CD4-positive, alpha-beta T cell (primary cell): ENCODE results near the gene PLXNA2. TPM values are rescaled to one million over a fixed set of nuclear protein-coding genes. Genes with fewer than 3 reads are reported as not detected.
A peak's percentile ranks its signal among the peaks of the same experiment; 100 is the strongest.

Source experiments
- ATAC-seq: fragments of 200-7000 bp; cut with Tn5 transposase; one replicate; pipeline ENCODE4 v1.10.0; 2022; ENCODE audit warnings: mild to moderate bottlenecking; ENCODE audit not compliant: poor library complexity
- CTCF ChIA-PET: fragments of 350-600 bp; sonication (Branson Sonifier 250); formaldehyde crosslinking; loops from one replicate; lab custom pipeline; 2021; ENCODE audit warnings: antibody characterized with exemption, inconsistent platforms; lab: Charles Lee
- POLR2A ChIA-PET: fragments of 350-600 bp; sonication (Branson Sonifier 250); formaldehyde crosslinking; loops from one replicate; lab custom pipeline; 2021; ENCODE audit warnings: antibody characterized with exemption, inconsistent platforms; lab: Charles Lee
- DNase-seq, 14 experiments: peaks; one replicate each; pipeline ENCODE4 v3.0.0-alpha.2; 2013 to 2020; ENCODE audit warnings: mixed read lengths in 2 of 14
- H3K27ac ChIP-seq, 2 donors: one replicate each; pipeline versions ENCODE4 v1.5.1 to v1.7.0; 2013; ENCODE audit warnings: low read length in 2 of 2, low read depth in 1 of 2, mild to moderate bottlenecking in 1 of 2
- H3K27me3 ChIP-seq, 2 experiments: 1 replicate in 1 of 2; 2 replicates in 1 of 2; pipeline versions ENCODE4 v1.6.1 to v1.7.0; 2013; ENCODE audit warnings: low read length in 2 of 2, control low read depth in 1 of 2, mild to moderate bottlenecking in 1 of 2, moderate library complexity in 1 of 2; ENCODE audit not compliant: insufficient read depth in 2 of 2, control insufficient read depth in 1 of 2
- H3K36me3 ChIP-seq: one replicate; pipeline ENCODE4 v1.6.1; 2013; ENCODE audit warnings: low read length, control low read depth; ENCODE audit not compliant: insufficient read depth
- H3K4me1 ChIP-seq: one replicate; pipeline ENCODE4 v1.6.1; 2013; ENCODE audit warnings: low read length, control low read depth; ENCODE audit not compliant: insufficient read depth
- H3K4me3 ChIP-seq: one replicate; pipeline ENCODE4 v1.5.1; 2013; ENCODE audit warnings: mild to moderate bottlenecking, low read length, moderate library complexity
- H3K9me3 ChIP-seq, 2 experiments: 1 replicate in 1 of 2; 2 replicates in 1 of 2; pipeline versions ENCODE4 v1.6.1 to v1.7.0; 2013; ENCODE audit warnings: low read length in 2 of 2, mild to moderate bottlenecking in 2 of 2, control low read depth in 1 of 2, moderate library complexity in 1 of 2; ENCODE audit not compliant: control insufficient read depth in 1 of 2, insufficient read depth in 1 of 2
- H3K27ac Mint-ChIP-seq: one replicate; pipeline ENCODE4 v1.8.0; 2020; ENCODE audit warnings: mixed read lengths
- H3K27me3 Mint-ChIP-seq: one replicate; pipeline ENCODE4 v1.8.0; 2021; ENCODE audit warnings: mixed read lengths
- H3K36me3 Mint-ChIP-seq: one replicate; pipeline ENCODE4 v1.8.0; 2021; ENCODE audit warnings: low read depth, mixed read lengths
- H3K4me1 Mint-ChIP-seq: one replicate; pipeline ENCODE4 v1.8.0; 2021; ENCODE audit warnings: low read depth, mixed read lengths
- H3K4me3 Mint-ChIP-seq: one replicate; pipeline ENCODE4 v1.8.0; 2020; ENCODE audit warnings: mild to moderate bottlenecking, mixed read lengths
- H3K9me3 Mint-ChIP-seq: one replicate; pipeline ENCODE4 v1.8.0; 2020; ENCODE audit warnings: mixed read lengths
- intact Hi-C, 2 experiments: fragments of 100-400 bp; cut with DNase I in 1 of 2; cut with micrococcal nuclease in 1 of 2; formaldehyde crosslinking; loops; one replicate each; pipeline versions ENCODE4 v1.15.1 to v1.9.0; 2023 to 2025; cut with DNase I, micrococcal nuclease
- total RNA-seq, 174 experiments: library from RNA in 2 of 174; stranded (reverse) in 2 of 174; gene quantifications; one replicate each; pipeline ENCODE4 v1.2.3 and lab custom pipeline; 2021 to 2026
- TF ChIP-seq, protein P1 (sequence below): fragments of 200-600 bp; IDR thresholded peaks from one replicate; pipeline ENCODE4 v1.8.0; 2022; ENCODE audit warnings: antibody characterized with exemption, mild to moderate bottlenecking

PLXNA2 gene
- total RNA-seq, 2 experiments from 2014 or later, result 0.75 to 0.77 TPM

DNA sequence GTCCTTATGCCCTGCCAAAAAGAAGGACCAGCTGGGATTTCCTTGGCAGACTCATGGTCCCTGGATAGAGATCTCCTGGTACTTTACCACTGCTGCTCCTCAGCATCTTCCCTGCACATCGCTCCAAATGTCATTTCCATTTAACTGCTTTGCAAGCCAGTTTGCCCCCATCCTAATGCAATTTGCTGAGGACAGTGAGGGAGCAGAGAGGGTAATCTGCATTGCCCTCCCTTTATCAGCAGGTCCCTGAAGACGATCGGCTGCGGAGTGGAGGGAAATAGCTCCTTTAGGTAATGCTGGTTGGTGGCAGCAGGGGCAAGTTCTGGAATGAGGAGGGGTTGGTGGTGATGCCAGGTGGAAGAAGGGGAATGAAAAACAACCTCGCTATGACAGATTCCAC, 2.7 kb downstream of the PLXNA2 start:
- POLR2A ChIA-PET, result no interaction called here
- CTCF ChIA-PET, result no interaction called here
- H3K4me3 Mint-ChIP-seq, result peak overlapping the region; percentile 44

DNA sequence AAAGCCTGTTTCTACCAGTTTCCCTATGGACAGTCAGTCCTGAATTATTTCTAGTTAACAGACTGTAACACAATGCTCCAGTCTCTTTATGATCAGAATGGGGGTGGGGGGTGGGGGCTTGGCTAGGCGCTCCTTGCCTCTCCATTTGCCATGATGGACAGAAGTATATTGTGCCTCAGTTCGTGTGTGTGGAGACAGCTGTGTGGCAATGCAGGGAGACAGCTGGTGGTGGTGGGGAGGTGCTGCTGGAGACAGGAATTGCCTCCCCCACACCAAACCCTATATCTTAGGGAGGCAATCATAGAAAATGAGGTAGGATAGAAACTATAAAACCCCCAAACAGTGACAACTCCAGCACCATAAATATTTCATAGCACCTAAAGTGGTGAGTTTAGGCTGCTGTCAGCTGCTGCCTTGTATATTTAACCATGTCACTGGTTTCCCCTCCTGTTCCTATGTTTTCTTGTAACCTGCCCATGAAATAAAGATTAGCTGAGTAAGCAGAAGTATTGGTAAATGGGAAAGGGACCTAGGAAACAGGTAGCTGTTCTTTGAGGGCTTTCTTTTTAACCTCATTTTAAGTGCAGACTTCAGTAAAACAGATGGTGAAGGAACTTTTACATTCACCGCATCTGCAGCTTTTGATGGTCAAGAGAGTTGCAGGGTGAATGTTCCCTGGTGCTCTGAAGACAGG, 3.4 kb downstream of the PLXNA2 start:
- H3K9me3 ChIP-seq, result no peaks in the 10 kb centered on the region
- peaks cover 18% of the 10 kb centered on the region for H3K4me1 Mint-ChIP-seq
- DNase-seq (no peak), ATAC-seq (no peak)
- TF ChIP-seq, protein P1, sequence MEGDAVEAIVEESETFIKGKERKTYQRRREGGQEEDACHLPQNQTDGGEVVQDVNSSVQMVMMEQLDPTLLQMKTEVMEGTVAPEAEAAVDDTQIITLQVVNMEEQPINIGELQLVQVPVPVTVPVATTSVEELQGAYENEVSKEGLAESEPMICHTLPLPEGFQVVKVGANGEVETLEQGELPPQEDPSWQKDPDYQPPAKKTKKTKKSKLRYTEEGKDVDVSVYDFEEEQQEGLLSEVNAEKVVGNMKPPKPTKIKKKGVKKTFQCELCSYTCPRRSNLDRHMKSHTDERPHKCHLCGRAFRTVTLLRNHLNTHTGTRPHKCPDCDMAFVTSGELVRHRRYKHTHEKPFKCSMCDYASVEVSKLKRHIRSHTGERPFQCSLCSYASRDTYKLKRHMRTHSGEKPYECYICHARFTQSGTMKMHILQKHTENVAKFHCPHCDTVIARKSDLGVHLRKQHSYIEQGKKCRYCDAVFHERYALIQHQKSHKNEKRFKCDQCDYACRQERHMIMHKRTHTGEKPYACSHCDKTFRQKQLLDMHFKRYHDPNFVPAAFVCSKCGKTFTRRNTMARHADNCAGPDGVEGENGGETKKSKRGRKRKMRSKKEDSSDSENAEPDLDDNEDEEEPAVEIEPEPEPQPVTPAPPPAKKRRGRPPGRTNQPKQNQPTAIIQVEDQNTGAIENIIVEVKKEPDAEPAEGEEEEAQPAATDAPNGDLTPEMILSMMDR, result no peak
- no peak overlapping the region for H3K27ac Mint-ChIP-seq
- H3K27me3 Mint-ChIP-seq, result peaks cover 58% of the 10 kb centered on the region
- no peaks in the 10 kb centered on the region for H3K36me3 Mint-ChIP-seq
- intact Hi-C loops, result loop anchor here in 1 of 2 experiments (10.0 kb wide), 1 partner anchor 366 kb away; no protein-coding TSS in a partner anchor
- H3K27me3 ChIP-seq, result peaks cover 29 to 37% of the 10 kb centered on the region in 2 experiments
- H3K36me3 ChIP-seq, result no peaks in the 10 kb centered on the region
- H3K4me3 Mint-ChIP-seq, result no peak overlapping the region
- peaks cover 25% of the 10 kb centered on the region for H3K4me1 ChIP-seq
- ChIA-PET POLR2A (no interaction called here), CTCF (no interaction called here)
- H3K4me3 ChIP-seq, result no peak overlapping the region
- H3K27ac ChIP-seq, result no peak overlapping the region
- H3K9me3 Mint-ChIP-seq, result no peaks in the 10 kb centered on the region

More for the DNA sequence above, 2.7 kb downstream of the PLXNA2 start:
- peaks cover 18% of the 10 kb centered on the region for H3K4me1 ChIP-seq
- ATAC-seq (no peak), DNase-seq (no peak)
- H3K36me3 ChIP-seq, result no peaks in the 10 kb centered on the region
- H3K36me3 Mint-ChIP-seq, result no peaks in the 10 kb centered on the region
- H3K27ac Mint-ChIP-seq, result no peak overlapping the region
- H3K27me3 Mint-ChIP-seq, result peaks cover 52% of the 10 kb centered on the region
- TF ChIP-seq, protein P1, result no peak
- no peak overlapping the region for H3K4me3 ChIP-seq
- H3K4me1 Mint-ChIP-seq, result peaks cover 11% of the 10 kb centered on the region
- no peak overlapping the region for H3K27ac ChIP-seq
- H3K27me3 ChIP-seq, result peaks cover 29 to 35% of the 10 kb centered on the region in 2 experiments
- H3K9me3 Mint-ChIP-seq, result no peaks in the 10 kb centered on the region
- H3K9me3 ChIP-seq, result no peaks in the 10 kb centered on the region
- intact Hi-C loops, result loop anchor here in 1 of 2 experiments (10.0 kb wide), 1 partner anchor 367 kb away; no protein-coding TSS in a partner anchor

DNA sequence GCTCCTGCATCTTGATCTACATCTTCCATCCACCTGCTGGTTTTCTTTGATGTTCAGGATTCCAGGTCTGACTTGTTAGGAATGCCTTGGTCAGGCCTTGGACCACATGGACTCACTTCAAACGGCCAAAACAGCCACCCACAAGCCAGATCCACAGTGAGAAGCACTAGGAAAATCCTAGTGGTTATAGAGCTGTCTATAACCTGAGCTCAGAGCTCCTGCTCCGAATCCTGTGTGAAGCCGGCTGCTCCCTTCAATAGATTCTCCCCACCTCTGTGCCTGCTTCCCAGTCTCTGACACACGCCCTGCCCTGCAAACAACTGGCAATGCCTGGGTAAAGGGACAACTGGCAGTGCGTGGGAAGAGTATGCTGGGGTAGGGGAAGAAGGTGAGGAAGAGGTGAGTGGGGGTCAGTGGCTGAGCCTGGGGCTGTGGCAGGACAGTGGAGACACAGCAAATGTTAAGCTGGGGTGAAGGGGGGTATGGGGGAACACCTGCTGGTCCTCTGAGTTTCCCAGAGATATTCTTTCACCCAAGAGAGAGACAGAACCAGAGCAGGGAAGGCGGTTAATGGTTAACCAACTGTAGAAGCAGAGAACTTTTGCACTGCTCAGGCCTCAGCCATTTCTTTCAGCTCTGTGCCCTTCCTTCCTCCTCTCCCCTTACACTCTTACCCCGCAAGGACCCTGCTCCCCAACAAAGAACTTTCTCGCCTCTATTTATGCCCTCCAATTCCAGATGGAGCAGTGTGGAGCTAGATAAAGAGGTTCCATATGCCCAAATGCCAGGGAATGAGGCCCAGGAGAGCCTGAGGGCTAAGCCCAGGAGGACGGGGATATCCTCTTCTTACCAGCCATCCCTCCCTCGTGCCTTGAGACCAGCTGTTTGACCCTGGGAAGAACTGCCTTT, 4.5 kb downstream of the PLXNA2 start:
- H3K27ac Mint-ChIP-seq, result no peak overlapping the region
- intact Hi-C loops, result loop anchor here in 1 of 2 experiments (10.0 kb wide), 1 partner anchor 365 kb away; no protein-coding TSS in a partner anchor
- CTCF ChIA-PET, result interaction anchor here (1.0 kb wide), 1 partner anchor 218 kb away, joined by 8 read pairs; no protein-coding TSS in a partner anchor

More for the DNA sequence above, 4.5 kb downstream of the PLXNA2 start:
- H3K4me1 ChIP-seq, result peaks cover 24% of the 10 kb centered on the region
- no peaks in the 10 kb centered on the region for H3K36me3 ChIP-seq
- POLR2A ChIA-PET, result no interaction called here
- Mint-ChIP-seq H3K36me3 (no peaks in the 10 kb centered on the region), H3K4me3 (no peak overlapping the region), H3K4me1 (peaks cover 10% of the 10 kb centered on the region), H3K9me3 (no peaks in the 10 kb centered on the region), H3K27me3 (peaks cover 61% of the 10 kb centered on the region)
- H3K27me3 ChIP-seq, result peaks cover 35 to 37% of the 10 kb centered on the region in 2 experiments
- TF ChIP-seq, protein P1, result no peak
- H3K4me3 ChIP-seq, result no peak overlapping the region
- no peak overlapping the region for H3K27ac ChIP-seq
- DNase-seq (no peak), ATAC-seq (no peak)
- no peaks in the 10 kb centered on the region for H3K9me3 ChIP-seq
